ENCODE results near the gene CYP2E1. TPM values are rescaled to one million over a fixed set of nuclear protein-coding genes. Genes with fewer than 3 reads are reported as not detected.
"Not testable (repeated sequence)": the region's sequence is repeated elsewhere in the genome, so short reads cannot be mapped to it uniquely, and the experiment has no call there.

Gene CYP2E1
- total and polyA plus RNA-seq, 12 donors: 0.47 to 2.0 (median 0.95) TPM; not detected in 2

DNA sequence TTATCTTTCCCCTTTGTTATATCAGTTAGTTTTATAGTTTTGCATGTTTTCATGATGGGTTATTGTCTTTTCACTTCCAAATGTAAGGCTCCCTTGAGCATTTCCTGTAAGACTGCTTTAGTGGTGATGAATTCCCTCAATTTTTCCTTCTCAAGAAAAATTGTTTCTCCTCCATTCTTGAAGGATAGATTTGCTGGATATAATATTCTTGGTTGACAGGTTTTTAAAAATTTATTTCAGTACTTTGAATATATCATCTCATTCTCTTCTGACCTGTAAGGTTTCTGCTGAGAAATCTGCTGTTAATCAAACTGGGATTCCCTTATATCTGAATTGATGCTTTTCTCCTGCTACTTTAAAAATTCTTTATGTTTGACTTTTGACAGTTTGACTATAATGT, 40.1 kb upstream of the CYP2E1 start:
- ATAC-seq (no peak), DNase-seq (no peak)
- Histone ChIP-seq H3K4me3 (no peak overlapping the region), H3K27ac (no peak overlapping the region), H3K27me3 (no peaks in the 10 kb centered on the region), H3K4me1 (no peaks in the 10 kb centered on the region), H3K36me3 (no peaks in the 10 kb centered on the region), H3K9me3 (peaks cover 0 to 70% (median 26%) of the 10 kb centered on the region in 11 donors)
- TF ChIP-seq, protein P1, sequence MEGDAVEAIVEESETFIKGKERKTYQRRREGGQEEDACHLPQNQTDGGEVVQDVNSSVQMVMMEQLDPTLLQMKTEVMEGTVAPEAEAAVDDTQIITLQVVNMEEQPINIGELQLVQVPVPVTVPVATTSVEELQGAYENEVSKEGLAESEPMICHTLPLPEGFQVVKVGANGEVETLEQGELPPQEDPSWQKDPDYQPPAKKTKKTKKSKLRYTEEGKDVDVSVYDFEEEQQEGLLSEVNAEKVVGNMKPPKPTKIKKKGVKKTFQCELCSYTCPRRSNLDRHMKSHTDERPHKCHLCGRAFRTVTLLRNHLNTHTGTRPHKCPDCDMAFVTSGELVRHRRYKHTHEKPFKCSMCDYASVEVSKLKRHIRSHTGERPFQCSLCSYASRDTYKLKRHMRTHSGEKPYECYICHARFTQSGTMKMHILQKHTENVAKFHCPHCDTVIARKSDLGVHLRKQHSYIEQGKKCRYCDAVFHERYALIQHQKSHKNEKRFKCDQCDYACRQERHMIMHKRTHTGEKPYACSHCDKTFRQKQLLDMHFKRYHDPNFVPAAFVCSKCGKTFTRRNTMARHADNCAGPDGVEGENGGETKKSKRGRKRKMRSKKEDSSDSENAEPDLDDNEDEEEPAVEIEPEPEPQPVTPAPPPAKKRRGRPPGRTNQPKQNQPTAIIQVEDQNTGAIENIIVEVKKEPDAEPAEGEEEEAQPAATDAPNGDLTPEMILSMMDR (IDR thresholded peaks at IDR 0.05): no peak
- intact Hi-C loops (cut with DNase I): no loop called here

DNA sequence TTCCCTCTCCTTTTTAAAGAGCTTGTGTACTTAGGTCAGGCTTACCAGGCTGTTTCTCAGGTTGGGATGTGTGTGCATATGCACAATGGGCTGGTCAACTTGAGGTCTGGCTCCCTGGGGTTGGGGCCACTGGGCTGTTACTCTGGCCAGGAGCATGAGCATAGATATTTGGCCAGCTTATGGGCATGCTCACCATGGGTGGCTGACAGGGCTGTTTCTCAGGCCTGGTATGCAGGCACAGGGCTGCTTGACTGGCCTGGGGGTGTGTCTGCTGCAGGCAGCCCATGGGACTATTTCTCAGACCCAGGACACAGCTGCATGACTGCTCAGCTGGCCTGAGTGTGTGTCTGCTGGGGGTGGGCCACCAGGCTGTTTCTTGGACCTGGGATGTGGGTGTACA, 38.8 kb upstream of the CYP2E1 start:
- TF ChIP-seq, protein P1 (IDR thresholded peaks at IDR 0.05): no peak
- Histone ChIP-seq H3K36me3 (no peaks in the 10 kb centered on the region), H3K4me3 (no peak overlapping the region), H3K27ac (no peak overlapping the region), H3K27me3 (no peaks in the 10 kb centered on the region), H3K4me1 (no peaks in the 10 kb centered on the region), H3K9me3 (peaks cover 0 to 57% (median 26%) of the 10 kb centered on the region in 11 donors)
- ATAC-seq: no peak
- intact Hi-C loops (cut with DNase I): no loop called here
- DNase-seq: no peak

DNA sequence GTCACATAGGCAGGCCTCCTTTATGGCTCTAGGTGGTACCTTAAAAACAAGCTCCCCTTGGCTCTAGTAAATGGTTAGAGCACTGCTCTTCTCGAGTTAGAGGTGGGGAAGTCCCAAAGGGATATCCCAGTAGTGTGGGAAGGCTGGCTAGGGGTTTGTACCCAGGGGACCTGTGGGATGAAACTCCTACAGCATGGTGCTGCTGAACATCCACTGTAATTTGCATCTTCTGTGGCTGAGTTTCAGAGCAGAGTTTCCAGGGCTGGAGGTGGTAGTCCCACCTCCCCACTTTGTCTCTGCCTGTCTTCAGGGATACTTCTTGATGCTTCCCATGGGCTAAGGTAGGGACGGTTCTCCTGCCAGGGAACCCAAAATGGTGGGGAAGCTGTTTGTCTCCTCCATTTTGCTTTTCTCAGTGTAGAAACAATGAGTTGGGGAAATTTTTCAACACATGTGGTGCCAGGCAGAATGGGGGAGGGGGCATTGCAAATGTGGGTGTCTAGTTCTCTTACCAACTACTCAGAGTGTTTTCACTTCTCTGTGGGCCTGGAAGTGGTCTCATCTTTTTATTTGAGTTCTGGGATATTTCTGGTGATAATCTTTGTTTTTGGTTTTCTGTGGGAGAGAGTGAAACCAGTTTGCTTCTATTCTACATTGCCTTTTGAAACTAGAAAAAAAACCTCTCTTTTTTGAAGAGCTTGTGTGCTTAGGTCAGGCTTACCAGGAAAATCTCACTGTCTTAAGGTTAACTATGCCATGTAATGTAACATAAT, 37.2 kb upstream of the CYP2E1 start:
- H3K4me1 ChIP-seq: no peaks in the 10 kb centered on the region
- TF ChIP-seq, protein P1 (IDR thresholded peaks at IDR 0.05): no peak
- H3K4me3 ChIP-seq: no peak overlapping the region
- no peak overlapping the region for H3K27ac ChIP-seq
- H3K36me3 ChIP-seq: no peaks in the 10 kb centered on the region
- peaks cover 0 to 40% (median 17%) of the 10 kb centered on the region in 11 donors for H3K9me3 ChIP-seq
- intact Hi-C loops (cut with DNase I): no loop called here
- 45% methylated on average over 2 of the region's 2 CpGs for WGBS, 2 donors
- ATAC-seq (no peak), DNase-seq (no peak)
- no peaks in the 10 kb centered on the region for H3K27me3 ChIP-seq

DNA sequence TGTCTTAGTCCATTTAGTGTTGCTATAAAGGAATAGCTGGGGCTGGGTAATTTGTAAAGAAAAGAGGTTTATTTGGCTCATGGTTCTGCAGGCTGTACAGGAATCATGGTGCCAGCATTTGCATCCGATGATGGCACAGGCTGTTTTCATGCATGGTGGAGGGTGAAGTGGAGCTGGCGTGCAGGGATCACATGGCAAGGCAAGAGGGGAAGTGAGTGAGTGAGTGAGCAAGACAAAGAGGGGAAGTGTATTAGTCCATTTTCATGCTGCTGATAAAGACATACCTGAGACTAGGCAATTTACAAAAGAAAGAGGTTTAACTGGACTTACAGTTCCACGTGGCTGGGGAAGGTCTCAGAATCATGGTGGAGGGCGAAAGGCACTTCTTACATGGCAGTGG, 33.6 kb upstream of the CYP2E1 start:
- intact Hi-C loops (cut with DNase I); H3K4me1 ChIP-seq; H3K36me3 ChIP-seq; H3K27me3 ChIP-seq; H3K27ac ChIP-seq; ATAC-seq; DNase-seq; H3K4me3 ChIP-seq: not testable (repeated sequence)
- H3K9me3 ChIP-seq: peaks cover 0 to 21% (median 0%) of the 10 kb centered on the region in 11 donors
- 67 to 75% methylated on average over 4 of the region's 4 CpGs for WGBS, 2 donors

DNA sequence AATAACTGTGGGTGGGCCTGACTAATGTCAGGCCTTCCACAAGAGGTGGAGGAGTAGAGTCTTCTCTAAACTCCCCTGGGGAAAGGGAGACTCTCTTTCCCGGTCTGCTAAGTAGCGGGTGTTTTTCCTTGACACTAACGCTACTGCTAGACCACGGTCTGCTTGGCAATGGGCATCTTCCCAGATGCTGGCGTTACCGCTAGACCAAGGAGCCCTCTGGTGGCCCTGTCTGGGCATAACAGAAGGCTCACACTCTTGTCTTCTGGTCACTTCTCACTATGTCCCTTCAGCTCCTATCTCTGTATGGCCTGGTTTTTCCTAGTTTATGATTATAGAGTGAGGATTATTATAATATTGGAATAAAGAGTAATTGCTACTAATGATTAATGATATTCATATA, 29.8 kb upstream of the CYP2E1 start:
- DNase-seq; ATAC-seq; intact Hi-C loops (cut with DNase I); H3K27me3 ChIP-seq; H3K36me3 ChIP-seq; H3K4me3 ChIP-seq; H3K4me1 ChIP-seq; H3K27ac ChIP-seq: not testable (repeated sequence)
- TF ChIP-seq, protein P1 (IDR thresholded peaks at IDR 0.05): peak in 7 of 9 donors; percentile 11 to 46 (median 24)
- WGBS, 2 donors: 46 to 51% methylated on average over 6 of the region's 6 CpGs
- peaks cover 0 to 32% (median 4%) of the 10 kb centered on the region in 11 donors for H3K9me3 ChIP-seq

DNA sequence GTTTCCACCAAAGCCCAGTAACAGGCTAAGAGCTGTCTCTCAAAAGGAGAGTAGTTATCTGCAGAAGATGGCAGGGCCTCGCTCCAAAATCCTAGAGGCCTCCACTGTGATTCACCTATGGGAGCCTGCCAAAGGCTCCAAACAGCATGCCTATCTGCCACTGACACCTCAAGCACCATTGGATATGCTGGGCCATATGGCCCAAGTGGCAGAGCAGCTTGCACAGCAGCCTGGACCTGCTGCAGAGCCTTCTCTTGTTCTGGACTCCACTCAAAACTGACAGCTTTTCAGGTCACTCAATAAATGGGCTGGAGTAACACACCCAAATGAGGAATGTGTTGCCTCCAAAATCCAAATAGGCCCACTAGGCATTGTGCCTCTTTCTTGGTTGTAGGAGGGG, 28.0 kb upstream of the CYP2E1 start:
- ATAC-seq; DNase-seq; H3K36me3 ChIP-seq; H3K27ac ChIP-seq; intact Hi-C loops (cut with DNase I); H3K4me1 ChIP-seq; H3K27me3 ChIP-seq; H3K4me3 ChIP-seq: not testable (repeated sequence)
- 67 to 70% methylated on average over 1 of the region's 1 CpG for WGBS, 2 donors
- H3K9me3 ChIP-seq: peaks cover 0 to 32% (median 4%) of the 10 kb centered on the region in 11 donors

DNA sequence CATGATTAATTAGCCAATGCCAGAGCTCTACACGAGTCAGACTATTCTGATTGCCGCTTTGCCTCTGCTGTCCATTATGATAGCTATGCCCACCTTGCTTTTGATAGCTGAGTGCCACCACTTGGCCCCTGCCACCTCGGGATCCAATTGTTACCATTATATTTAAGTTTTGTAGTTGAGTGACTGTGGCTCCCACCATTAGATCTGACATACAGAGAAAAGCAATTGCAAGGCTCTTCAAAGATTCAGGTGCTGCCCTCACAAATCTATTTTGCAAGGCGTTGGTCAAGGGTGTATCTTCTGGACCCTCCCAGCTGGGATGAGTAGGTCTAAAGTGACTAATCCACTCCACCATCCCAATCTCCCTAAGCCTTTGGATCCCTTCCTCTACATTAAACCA, 26.3 kb upstream of the CYP2E1 start:
- H3K4me3 ChIP-seq; H3K27me3 ChIP-seq; DNase-seq; intact Hi-C loops (cut with DNase I); H3K36me3 ChIP-seq; H3K4me1 ChIP-seq; H3K27ac ChIP-seq; ATAC-seq: not testable (repeated sequence)
- WGBS, 2 donors: 56 to 62% methylated on average over 4 of the region's 4 CpGs
- peaks cover 0 to 32% (median 4%) of the 10 kb centered on the region in 11 donors for H3K9me3 ChIP-seq

All from heart right ventricle (tissue), 16 donors.